HT-29 (cell line): ENCODE data around the gene TMEM42. TPM values are rescaled to one million over a fixed set of nuclear protein-coding genes. Genes with fewer than 3 reads are reported as not detected.

Experiments used
- DNase-seq: peaks from one replicate; pipeline ENCODE4 v3.0.0-alpha.2; 2015; ENCODE audit warnings: low spot score
- total RNA-seq: library from RNA; depleted of rRNA; stranded (reverse); fragments of >200 nt; shearing (Covaris generic); gene quantifications from 2 replicates; pipeline ENCODE4 v1.2.3, GENCODE V29; 2014

Gene TMEM42
- total RNA-seq, 1 experiment from 2014 or later, result 9.3 TPM

GRCh38 chr3:44874308-44874707, 12.6 kb downstream of the TMEM42 start, which contains the start of gene TGM4:
Gene TGM4, plus strand, starts transcription at chr3:44874608. Its CDS starts 71 bp downstream, at chr3:44874679.
- DNase-seq, result no peak

GRCh38 chr3:44875596-44875995, 13.9 kb downstream of the TMEM42 start:
- DNase-seq, result no peak

- DNase-seq, result no peak
These were observed 15.6 kb downstream of the TMEM42 start for GRCh38 chr3:44877333-44877732.

- no peak for DNase-seq
These were observed 18.6 kb downstream of the TMEM42 start for GRCh38 chr3:44880284-44880683.

GRCh38 chr3:44883213-44883955, 21.7 kb downstream of the TMEM42 start:
- DNase-seq, result no peak

GRCh38 chr3:44883999-44884431, 22.3 kb downstream of the TMEM42 start:
- no peak for DNase-seq

- DNase-seq, result peak; percentile 5
These were observed 23.9 kb downstream of the TMEM42 start for GRCh38 chr3:44885618-44886017.

- DNase-seq, result no peak
These were observed 24.8 kb downstream of the TMEM42 start for GRCh38 chr3:44886561-44886960.

GRCh38 chr3:44887101-44887500, 25.4 kb downstream of the TMEM42 start:
- no peak for DNase-seq

GRCh38 chr3:44890258-44890657, 28.5 kb downstream of the TMEM42 start:
- DNase-seq, result no peak

GRCh38 chr3:44890852-44891251, 29.1 kb downstream of the TMEM42 start:
- no peak for DNase-seq

- no peak for DNase-seq
These were observed 31.0 kb downstream of the TMEM42 start for GRCh38 chr3:44892689-44893088.

GRCh38 chr3:44893097-44893496, 31.4 kb downstream of the TMEM42 start:
- DNase-seq, result no peak

- DNase-seq, result no peak
These were observed 32.8 kb downstream of the TMEM42 start for GRCh38 chr3:44894485-44894884.

- no peak for DNase-seq
These were observed 34.7 kb downstream of the TMEM42 start for GRCh38 chr3:44896440-44896839.

- no peak for DNase-seq
These were observed 38.1 kb downstream of the TMEM42 start for GRCh38 chr3:44899683-44900367.

GRCh38 chr3:44902628-44903027, 40.9 kb downstream of the TMEM42 start:
- no peak for DNase-seq

- DNase-seq, result no peak
These were observed 41.6 kb downstream of the TMEM42 start for GRCh38 chr3:44903314-44903713.

- DNase-seq, result no peak
These were observed 42.0 kb downstream of the TMEM42 start for GRCh38 chr3:44903751-44904150.

- no peak for DNase-seq
These were observed 43.9 kb downstream of the TMEM42 start for GRCh38 chr3:44905446-44906157.

GRCh38 chr3:44906997-44907396, 45.3 kb downstream of the TMEM42 start:
- DNase-seq, result no peak

- DNase-seq, result no peak
These were observed 45.9 kb downstream of the TMEM42 start for GRCh38 chr3:44907612-44908011.
